Stimulated activated naive CD4-positive, alpha-beta T cell treated with Interleukin-2 at 50 U/mL for 16 hours (primary cell): ENCODE results near the gene SLC44A1.

ENCODE experiments used
- DNase-seq: peaks from one replicate; lab custom pipeline; 2025; lab: John Stamatoyannopoulos, UW

SLC44A1 gene

GRCh38 chr9:105244003-105244733 is at the start of gene SLC44A1:
SLC44A1 (plus strand) TSS chr9:105244651; CDS start chr9:105244869, 218 bp downstream.
- peak; percentile 93 for DNase-seq

GRCh38 chr9:105195259-105195658 is 49.2 kb upstream of the SLC44A1 start:
- no peak for DNase-seq

GRCh38 chr9:105198023-105198422 is 46.4 kb upstream of the SLC44A1 start:
- DNase-seq = no peak

DNA sequence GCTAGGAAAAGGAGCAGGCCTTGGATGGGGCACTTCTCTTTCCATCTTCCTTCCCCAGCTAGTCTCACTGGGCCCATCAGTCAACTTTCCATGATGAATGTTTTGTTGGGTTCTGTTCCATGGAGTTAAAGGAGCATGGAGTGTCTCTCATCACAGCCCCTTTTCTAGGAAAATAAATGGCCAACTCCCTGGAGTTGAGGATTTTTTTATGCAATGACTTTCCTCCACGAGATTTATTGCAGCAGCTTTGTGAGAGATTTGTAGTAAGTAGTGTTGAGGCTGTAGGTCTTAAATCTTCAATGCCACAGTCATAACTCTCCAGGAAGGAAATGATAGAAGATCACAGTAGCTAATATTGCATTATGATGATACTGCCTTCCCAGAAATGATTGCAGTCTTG is 45.6 kb upstream of the SLC44A1 start:
- DNase-seq = no peak

DNA sequence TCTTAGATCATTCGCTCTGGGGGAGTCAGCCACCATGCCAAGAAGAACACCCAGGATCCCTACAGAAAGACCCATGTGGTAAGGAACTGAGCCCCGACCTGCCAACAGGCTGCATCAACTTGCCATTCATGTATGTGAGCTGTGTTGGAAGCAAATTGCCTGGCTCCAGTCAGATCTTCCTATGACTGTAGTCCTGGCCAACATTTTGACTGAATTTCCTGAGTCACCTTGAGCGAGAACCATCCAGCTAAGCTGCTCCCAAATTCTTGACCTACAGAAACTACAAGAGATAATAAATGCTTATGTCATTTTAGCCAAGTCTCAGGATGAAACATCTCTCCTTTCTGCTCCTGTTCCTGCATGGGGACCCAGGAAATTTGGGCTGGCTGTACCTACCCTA is 40.0 kb upstream of the SLC44A1 start:
- no peak for DNase-seq

DNA sequence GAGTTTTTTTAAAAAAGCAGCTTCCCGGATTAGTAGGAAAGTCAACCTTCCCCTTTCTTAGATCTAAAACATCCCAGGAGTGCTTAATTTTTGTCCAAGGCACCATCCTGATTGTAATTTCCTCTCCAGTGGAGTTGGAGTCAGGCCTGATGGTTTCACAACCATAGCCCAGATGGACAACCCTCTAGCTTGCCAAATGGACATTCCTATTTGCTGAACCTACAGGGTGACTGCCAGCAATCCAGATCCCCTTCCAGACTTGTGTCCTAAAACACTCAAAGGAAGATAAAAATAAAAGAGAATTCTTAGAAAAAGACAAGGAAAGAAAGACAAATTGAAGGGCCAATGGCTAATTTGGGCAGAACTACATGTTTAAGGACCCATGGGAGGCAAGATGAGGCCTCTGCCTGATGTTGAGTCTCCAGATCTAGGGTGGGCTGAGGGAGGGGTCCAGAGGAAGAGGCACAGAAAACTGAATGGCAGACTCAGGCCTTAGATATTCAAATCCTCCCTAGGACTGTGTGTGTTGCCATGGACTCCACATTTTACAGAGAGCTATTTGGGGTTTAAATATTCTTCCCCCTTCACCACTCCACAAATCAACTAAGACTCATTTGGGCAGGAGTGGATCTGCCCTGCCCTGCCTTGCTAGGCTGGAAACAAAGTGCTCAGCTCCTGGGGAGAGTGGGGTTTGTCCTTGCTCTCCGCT is 38.5 kb upstream of the SLC44A1 start:
- DNase-seq = no peak

- no peak for DNase-seq
These were observed 38.0 kb upstream of the SLC44A1 start for GRCh38 chr9:105206496-105206820.

DNA sequence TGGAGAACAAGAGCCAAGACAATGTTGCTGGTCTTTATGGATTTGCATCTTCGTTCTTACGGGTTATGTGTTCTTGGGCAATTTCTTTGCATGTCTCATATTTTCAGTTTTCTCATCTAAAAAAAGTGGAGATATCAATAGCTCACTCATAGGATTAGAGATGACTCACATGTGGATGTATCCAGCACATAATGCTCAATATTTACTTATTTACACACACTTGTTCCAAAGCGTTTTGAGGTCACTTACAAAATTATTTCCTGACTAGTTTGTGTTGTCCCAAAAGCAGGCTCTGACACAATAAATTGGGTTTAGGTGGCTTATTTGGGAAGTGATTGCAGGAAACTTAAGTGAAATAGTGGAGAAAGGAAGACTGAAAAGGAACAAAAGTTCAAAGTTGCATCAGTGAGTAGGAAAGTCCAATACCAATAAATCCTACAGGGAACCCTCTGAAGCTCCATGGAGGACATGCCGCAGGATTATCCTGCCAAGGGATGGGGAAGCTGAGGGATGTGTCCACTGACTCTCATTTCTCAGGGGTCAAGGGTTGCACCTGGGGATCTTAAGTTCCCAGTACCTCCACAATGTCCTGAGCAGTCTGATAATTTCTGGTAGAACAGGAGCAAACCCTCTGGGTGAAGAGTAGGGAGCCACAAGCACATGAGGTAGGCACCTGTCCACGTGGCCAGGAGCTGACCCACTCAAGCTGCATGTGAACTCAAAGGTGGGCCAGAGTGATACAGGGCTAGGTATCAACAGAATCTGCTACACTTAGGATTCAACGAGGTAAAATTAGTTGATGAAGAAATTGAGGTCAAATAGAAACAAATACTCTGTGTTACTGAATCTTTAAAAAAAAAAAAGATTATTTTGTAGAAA is 37.4 kb upstream of the SLC44A1 start:
- no peak for DNase-seq

DNA sequence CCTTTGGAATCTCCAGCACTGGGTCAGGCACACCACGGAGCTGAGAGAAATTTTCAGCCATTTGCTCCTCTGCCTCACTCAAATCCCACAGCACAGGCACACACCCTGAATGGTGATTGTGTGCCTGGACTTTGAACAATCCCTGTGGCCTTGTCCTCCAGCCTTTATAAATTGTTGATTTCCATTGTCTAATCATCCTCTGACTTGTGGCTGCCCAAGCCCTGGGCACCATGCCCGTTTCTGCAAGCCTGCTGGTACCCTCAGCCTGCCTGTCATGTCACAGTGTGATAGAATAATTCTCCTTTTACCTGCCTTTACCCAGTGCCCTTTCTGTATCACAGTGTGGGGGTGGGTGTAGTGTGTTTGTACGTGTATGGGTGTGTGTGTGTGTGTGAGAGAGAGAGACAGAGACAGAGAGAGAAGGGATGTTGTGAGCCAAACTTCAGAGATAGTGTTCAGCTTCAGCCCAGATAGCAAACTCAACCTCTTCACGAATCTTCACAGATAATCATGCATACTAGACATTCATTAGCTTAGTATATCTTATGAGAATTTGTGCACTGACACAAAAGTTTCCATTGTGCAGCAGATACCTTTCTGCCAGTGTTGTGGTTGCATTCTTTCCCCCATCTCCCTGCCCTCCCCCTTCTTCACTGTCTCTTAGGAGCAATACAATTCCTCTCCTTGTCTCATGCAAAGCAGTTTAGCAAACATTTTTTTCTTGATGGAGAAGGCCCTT is 27.8 kb upstream of the SLC44A1 start:
- DNase-seq = no peak

- no peak for DNase-seq
These were observed 25.8 kb upstream of the SLC44A1 start for GRCh38 chr9:105218673-105219072.

GRCh38 chr9:105219291-105219805 is 25.1 kb upstream of the SLC44A1 start:
- no peak for DNase-seq

GRCh38 chr9:105220451-105220850 is 24.0 kb upstream of the SLC44A1 start:
- no peak for DNase-seq

- DNase-seq = no peak
These were observed 20.8 kb upstream of the SLC44A1 start for GRCh38 chr9:105223544-105224140.

- DNase-seq = no peak
These were observed 18.4 kb upstream of the SLC44A1 start for GRCh38 chr9:105226055-105226454.

GRCh38 chr9:105232207-105232606 is 12.2 kb upstream of the SLC44A1 start:
- no peak for DNase-seq

- DNase-seq = no peak
These were observed 10.6 kb upstream of the SLC44A1 start for GRCh38 chr9:105233873-105234272.

- no peak for DNase-seq
These were observed 8.2 kb upstream of the SLC44A1 start for GRCh38 chr9:105236261-105236660.

DNA sequence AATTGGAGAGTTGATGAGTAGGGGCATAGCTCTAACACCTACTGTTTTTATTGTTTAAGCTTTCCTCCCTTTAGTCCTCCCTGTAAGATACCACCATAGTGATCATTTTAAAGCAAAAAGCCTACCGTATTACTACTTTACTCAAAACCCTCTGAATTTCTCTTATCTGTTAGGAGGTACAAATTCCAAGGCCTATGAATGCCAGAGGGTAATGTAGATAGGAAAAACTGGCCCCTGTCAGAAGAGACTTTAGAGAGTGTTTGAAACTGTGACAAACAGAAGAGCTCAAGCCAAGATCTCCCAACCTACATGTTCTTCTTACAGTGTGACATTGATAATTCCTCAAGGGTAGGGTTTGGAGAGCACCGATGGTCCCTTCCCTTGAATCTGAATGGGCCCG is 7.2 kb upstream of the SLC44A1 start:
- no peak for DNase-seq

- DNase-seq = no peak
These were observed 6.1 kb upstream of the SLC44A1 start for GRCh38 chr9:105238302-105238701.

DNA sequence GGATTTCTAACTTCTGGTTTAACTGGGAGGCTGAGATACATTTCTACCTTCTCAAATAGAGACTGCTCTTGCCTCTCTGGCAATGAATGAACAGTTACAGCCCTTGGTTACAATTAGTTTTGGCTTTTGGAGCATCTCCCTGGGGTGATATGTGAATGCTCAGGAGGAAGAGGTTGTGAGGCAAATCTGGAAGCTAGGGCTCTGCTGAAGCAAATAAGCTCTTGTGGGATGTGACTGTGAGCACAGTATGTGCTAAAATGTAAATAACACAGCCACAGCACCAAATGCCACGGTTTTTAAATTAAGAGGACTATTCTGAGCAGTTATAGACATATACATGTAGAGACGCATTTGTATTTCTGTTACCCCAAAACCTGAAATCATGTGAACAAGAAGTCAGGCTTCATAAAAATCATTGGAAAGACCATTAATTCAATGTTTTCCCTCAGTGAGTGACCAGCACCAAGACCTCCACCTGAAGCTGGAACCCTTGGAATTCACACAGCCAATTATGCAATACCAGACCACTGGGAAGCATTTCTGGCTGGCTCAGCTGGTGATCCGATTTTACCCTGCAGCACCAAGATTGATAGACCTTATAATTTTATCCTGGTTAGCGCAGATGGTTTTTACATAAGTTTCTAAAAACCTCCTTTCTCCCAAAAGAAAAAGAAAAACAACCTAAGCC is 3.0 kb upstream of the SLC44A1 start:
- no peak for DNase-seq

DNA sequence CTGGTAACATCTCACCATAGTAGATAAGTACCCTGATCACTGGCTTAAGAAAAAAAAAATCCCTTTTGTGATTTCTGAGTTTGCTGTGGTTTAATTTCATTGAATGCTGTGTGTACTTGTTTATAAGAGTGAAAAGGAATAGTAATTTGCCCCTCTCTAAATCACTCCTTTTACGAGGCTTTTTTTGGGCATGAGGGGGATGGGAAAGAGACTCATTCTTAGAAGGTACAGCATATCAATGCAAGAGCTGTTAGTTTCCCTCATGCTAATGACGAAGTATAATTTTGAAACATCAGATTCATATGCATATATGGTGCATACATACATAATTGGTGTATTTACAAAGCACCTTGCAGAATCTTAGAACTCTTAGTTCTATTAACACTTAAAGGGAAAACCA is 2.4 kb upstream of the SLC44A1 start:
- DNase-seq = no peak
